Measurements from ENCODE around the gene PITPNM3. TPM values are rescaled to one million over a fixed set of nuclear protein-coding genes. Genes with fewer than 3 reads are reported as not detected.

The PITPNM3 gene
- total and polyA plus RNA-seq, 2 of the 8 experiments (the other 6 are each of a cell fraction or from before 2014, with no cell fraction given) = 1.7 to 3.1 TPM

DNA sequence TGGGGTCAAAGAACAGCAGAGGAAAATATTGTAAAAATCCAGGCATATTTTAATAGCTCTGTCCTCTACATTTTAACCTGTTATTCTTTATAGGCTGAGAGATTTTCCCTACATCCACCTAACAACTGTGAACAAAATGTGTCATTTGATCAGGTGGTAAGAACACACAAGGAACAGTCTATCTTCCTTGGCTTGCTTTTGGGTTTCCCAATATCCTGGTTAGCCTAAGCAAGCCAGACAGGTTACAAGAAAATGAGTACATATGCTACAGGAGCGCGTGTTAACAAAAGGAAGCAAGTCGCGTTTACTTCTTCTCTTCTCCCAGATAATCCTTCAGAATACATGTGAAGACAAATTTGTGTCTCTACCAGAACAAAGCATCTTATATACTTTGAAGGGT is 31.0 kb upstream of the PITPNM3 start (continued):
- TF ChIP-seq CHD7 (IDR thresholded peaks at IDR 0.05; ENCODE audit: insufficient replicate concordance, low read length) = no peak
- no peak for TF ChIP-seq SRF (IDR thresholded peaks at IDR 0.05; ENCODE audit: low read depth, low read length)
- TF ChIP-seq SP4 (IDR thresholded peaks at IDR 0.05; ENCODE audit: low read length) = no peak
- TF ChIP-seq CREB1 (IDR thresholded peaks at IDR 0.05) = no peak
- no peak for TF ChIP-seq EZH2 (IDR thresholded peaks at IDR 0.05; ENCODE audit: low read depth, low read length, severe bottlenecking)
- TF ChIP-seq CBX8 (IDR thresholded peaks at IDR 0.05; ENCODE audit: borderline replicate concordance, low read depth, low read length) = no peak
- TF ChIP-seq POLR2A (IDR thresholded peaks at IDR 0.05; ENCODE audit: control extremely low read depth in 1 of 2, low read depth in 2 of 2, low read length in 2 of 2) = no peak
- TF ChIP-seq E2F6 (IDR thresholded peaks at IDR 0.05) = no peak
- no peak for TF ChIP-seq RNF2 (IDR thresholded peaks at IDR 0.05; ENCODE audit: borderline replicate concordance, low read depth, low read length, missing control alignments, poor library complexity, severe bottlenecking)
- no peak for TF ChIP-seq KDM5A (IDR thresholded peaks at IDR 0.05; ENCODE audit: low read length)
